PC-3 (cell line): ENCODE measurements around the gene PRLR.

Experiments used
- CTCF ChIP-seq: fragments of 300-600 bp; sonication (generic); conservative IDR thresholded peaks from 2 replicates; pipeline ENCODE4 v1.5.1; 2017; ENCODE audit warnings: antibody characterized with exemption, low read depth, mild to moderate bottlenecking, low read length
- EZH2 ChIP-seq: fragments of 300-600 bp; sonication (generic); IDR thresholded peaks from one replicate; pipeline ENCODE4 v1.6.1; 2017; ENCODE audit warnings: antibody characterized with exemption, mild to moderate bottlenecking, low read length; ENCODE audit not compliant: unreplicated experiment

DNA sequence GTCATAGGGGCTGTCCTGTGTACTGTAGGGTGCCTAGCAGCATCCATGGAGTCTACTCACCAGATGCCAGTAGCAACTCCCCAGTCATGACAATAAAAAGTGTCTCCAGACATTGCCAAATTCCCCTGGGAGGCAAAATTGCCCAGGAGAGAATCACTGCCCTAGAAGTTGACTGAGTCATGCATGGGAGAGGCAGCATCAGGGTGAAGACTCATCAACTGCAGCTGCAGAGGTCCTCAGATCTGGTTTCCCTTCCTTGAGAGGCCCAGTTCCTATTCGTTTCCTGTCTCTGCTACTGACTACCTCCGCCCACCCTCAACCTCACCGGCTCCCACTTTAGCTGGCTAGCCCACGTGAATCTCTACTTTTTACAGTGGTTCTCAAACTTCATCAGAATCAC lies 93.9 kb downstream of the PRLR start:
- TF ChIP-seq CTCF = no peak
- TF ChIP-seq EZH2 = no peak
